ENCODE measurements around the gene SPRR5.

- TF ChIP-seq POLR2A (IDR thresholded peaks at IDR 0.05) (no peak), CTCF (IDR thresholded peaks at IDR 0.05) (no peak)
Measured at GRCh38 chr1:152954436-152954835, 7.4 kb downstream of the SPRR5 start.
